Gastrocnemius medialis (tissue), 4 donors: Measurements from ENCODE around the gene AMZ1.

Source experiments
- POLR2A ChIP-seq, 2 donors: fragments of 450-650 bp; IDR thresholded peaks; one replicate each; pipeline ENCODE4 v1.6.1; 2017; ENCODE audit warnings: antibody characterized with exemption in 2 of 2, mild to moderate bottlenecking in 2 of 2, moderate library complexity in 2 of 2
- TF ChIP-seq, protein P1 (sequence below), 5 experiments: fragments of 450-650 bp in 3 of 5; fragments of 200-600 bp in 2 of 5; sonication (generic) in 2 of 5; IDR thresholded peaks in 4 of 5; conservative IDR thresholded peaks in 1 of 5; 1 replicate in 4 of 5; 2 replicates in 1 of 5; pipeline ENCODE4 v1.5.1; 2016 to 2019; ENCODE audit warnings: antibody characterized with exemption in 5 of 5, mild to moderate bottlenecking in 3 of 5, moderate library complexity in 3 of 5

DNA sequence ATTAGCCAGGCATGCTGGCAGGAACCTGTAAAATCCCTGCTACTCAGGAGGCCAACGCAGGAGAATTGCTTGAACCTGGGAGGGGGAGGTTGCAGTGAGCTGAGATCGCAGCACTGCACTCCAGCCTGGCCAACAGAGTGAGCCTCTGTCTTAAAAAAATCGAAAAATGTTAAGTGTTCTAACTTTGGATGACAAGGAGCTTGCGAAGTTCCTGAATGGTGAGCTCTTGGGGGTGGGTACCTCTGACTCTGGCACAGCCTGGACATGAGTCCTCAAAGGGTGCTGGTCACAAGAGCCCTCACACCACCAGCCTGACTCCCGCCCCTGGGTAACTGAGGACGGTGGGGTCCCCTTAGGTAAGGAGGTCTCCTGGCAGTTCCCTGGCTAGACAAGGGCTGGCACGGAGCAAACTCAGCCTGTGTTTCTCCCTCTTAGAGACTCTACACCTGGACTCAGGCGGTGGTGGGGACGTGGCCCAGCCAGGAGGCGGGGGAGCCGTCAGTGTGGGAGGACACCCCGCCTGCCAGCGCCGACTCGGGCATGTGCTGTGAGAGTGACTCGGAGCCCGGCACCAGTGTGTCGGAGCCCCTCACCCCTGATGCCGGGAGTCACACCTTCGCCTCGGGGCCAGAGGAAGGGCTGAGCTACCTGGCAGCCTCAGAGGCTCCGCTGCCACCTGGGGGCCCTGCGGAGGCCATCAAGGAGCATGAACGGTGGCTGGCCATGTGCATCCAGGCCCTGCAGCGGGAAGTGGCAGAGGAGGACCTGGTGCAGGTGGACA lies 24.1 kb downstream of the AMZ1 start:
- TF ChIP-seq, protein P1, sequence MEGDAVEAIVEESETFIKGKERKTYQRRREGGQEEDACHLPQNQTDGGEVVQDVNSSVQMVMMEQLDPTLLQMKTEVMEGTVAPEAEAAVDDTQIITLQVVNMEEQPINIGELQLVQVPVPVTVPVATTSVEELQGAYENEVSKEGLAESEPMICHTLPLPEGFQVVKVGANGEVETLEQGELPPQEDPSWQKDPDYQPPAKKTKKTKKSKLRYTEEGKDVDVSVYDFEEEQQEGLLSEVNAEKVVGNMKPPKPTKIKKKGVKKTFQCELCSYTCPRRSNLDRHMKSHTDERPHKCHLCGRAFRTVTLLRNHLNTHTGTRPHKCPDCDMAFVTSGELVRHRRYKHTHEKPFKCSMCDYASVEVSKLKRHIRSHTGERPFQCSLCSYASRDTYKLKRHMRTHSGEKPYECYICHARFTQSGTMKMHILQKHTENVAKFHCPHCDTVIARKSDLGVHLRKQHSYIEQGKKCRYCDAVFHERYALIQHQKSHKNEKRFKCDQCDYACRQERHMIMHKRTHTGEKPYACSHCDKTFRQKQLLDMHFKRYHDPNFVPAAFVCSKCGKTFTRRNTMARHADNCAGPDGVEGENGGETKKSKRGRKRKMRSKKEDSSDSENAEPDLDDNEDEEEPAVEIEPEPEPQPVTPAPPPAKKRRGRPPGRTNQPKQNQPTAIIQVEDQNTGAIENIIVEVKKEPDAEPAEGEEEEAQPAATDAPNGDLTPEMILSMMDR (IDR thresholded peaks at IDR 0.05 in 4 of 5, conservative IDR thresholded peaks at IDR 0.05 in 1 of 5): no peak
- no peak for TF ChIP-seq POLR2A (IDR thresholded peaks at IDR 0.05)
